Neutrophil (primary cell): ENCODE data around the gene PMEL.
A peak's percentile ranks its signal among the peaks of the same experiment; 100 is the strongest.

ENCODE experiments used
- H3K27ac ChIP-seq: fragments of 200-600 bp; sonication (generic); 2 replicates; pipeline ENCODE4 v1.5.1; 2016; ENCODE audit warnings: mild to moderate bottlenecking, moderate library complexity
- H3K27me3 ChIP-seq: fragments of 200-600 bp; sonication (generic); 2 replicates; pipeline ENCODE4 v1.6.0; 2016; ENCODE audit warnings: mild to moderate bottlenecking
- H3K36me3 ChIP-seq: fragments of 200-600 bp; sonication (generic); 2 replicates; pipeline ENCODE4 v1.5.1; 2017
- H3K4me1 ChIP-seq, 2 experiments: fragments of 200-600 bp in 1 of 2; sonication (generic) in 1 of 2; 1 replicate in 1 of 2; 2 replicates in 1 of 2; pipeline versions ENCODE4 v1.5.1 to v1.6.1; 2013 to 2016; ENCODE audit warnings: low read depth in 1 of 2, low read length in 1 of 2, mild to moderate bottlenecking in 1 of 2, moderate library complexity in 1 of 2; ENCODE audit not compliant: control insufficient read depth in 1 of 2, insufficient read depth in 1 of 2
- H3K4me3 ChIP-seq, 2 experiments: fragments of 200-600 bp in 1 of 2; sonication (generic) in 1 of 2; 1 replicate in 1 of 2; 2 replicates in 1 of 2; pipeline ENCODE4 v1.5.1; 2013 to 2016; ENCODE audit warnings: low read depth in 1 of 2, low read length in 1 of 2, mild to moderate bottlenecking in 1 of 2, moderate library complexity in 1 of 2
- H3K9me3 ChIP-seq: fragments of 200-600 bp; sonication (generic); 2 replicates; pipeline ENCODE4 v1.5.1; 2016
- CTCF ChIP-seq: fragments of 200-600 bp; sonication (generic); IDR thresholded peaks from 2 replicates; pipeline ENCODE4 v1.5.1; 2016; ENCODE audit warnings: antibody characterized with exemption

The PMEL gene

GRCh38 chr12:55942577-55943136, 23.2 kb downstream of the PMEL start:
- Histone ChIP-seq H3K4me1 (peaks cover 3 to 7% of the 10 kb centered on the region in 2 experiments), H3K4me3 (no peak overlapping the region)

GRCh38 chr12:55942055-55942454, 23.8 kb downstream of the PMEL start:
- Histone ChIP-seq H3K4me1 (peaks cover 3 to 7% of the 10 kb centered on the region in 2 experiments), H3K9me3 (no peaks in the 10 kb centered on the region), H3K4me3 (no peak overlapping the region), H3K27ac (no peak overlapping the region), H3K27me3 (no peaks in the 10 kb centered on the region), H3K36me3 (peaks cover 98% of the 10 kb centered on the region)
- no peak for TF ChIP-seq CTCF

More at GRCh38 chr12:55942577-55943136, 23.2 kb downstream of the PMEL start:
- Histone ChIP-seq H3K36me3 (peaks cover 98% of the 10 kb centered on the region), H3K27ac (no peak overlapping the region), H3K27me3 (no peaks in the 10 kb centered on the region), H3K9me3 (no peaks in the 10 kb centered on the region)
- TF ChIP-seq CTCF: no peak

- Histone ChIP-seq H3K36me3 (peaks cover 90% of the 10 kb centered on the region), H3K4me1 (peaks cover 3 to 7% of the 10 kb centered on the region in 2 experiments), H3K9me3 (no peaks in the 10 kb centered on the region), H3K27ac (peak overlapping the region; percentile 61), H3K27me3 (no peaks in the 10 kb centered on the region), H3K4me3 (no peak overlapping the region)
- TF ChIP-seq CTCF: peak; percentile 90
Observed at GRCh38 chr12:55940065-55940732, 25.6 kb downstream of the PMEL start.

DNA sequence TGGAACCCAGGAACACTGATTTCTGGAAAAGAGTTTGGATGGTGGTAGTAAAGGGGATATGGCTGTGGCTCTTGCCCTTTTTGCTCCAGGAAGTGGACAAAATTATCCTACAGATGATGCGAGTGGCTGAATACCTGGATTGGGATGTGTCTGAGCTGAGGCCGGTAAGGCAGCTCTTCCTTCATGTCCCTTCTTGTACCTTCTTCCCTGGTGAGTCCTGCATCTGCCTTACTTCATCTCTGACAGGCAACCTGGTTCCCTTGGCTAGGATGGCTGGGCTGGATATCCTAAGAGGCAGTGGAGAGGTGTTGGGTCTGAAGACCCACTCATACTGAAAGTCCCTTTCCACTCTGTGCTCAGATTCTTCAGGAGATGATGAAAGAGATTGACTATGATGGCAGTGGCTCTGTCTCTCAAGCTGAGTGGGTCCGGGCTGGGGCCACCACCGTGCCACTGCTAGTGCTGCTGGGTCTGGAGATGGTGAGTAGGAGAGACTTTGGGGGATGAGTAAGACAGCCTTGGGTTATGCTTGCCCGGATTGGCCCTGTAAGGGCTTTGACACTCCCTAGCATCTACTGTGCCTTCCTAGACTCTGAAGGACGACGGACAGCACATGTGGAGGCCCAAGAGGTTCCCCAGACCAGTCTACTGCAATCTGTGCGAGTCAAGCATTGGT, 26.9 kb downstream of the PMEL start:
- no peaks in the 10 kb centered on the region for H3K9me3 ChIP-seq
- H3K36me3 ChIP-seq: peaks cover 77% of the 10 kb centered on the region
- TF ChIP-seq CTCF: no peak
- H3K27me3 ChIP-seq: no peaks in the 10 kb centered on the region
- H3K4me3 ChIP-seq: no peak overlapping the region
- peaks cover 12 to 16% of the 10 kb centered on the region in 2 experiments for H3K4me1 ChIP-seq
- peak overlapping the region; percentile 61 for H3K27ac ChIP-seq

- no peaks in the 10 kb centered on the region for H3K27me3 ChIP-seq
- peaks cover 22 to 26% of the 10 kb centered on the region in 2 experiments for H3K4me1 ChIP-seq
- no peak overlapping the region for H3K27ac ChIP-seq
- H3K9me3 ChIP-seq: no peaks in the 10 kb centered on the region
- H3K36me3 ChIP-seq: peaks cover 67% of the 10 kb centered on the region
- H3K4me3 ChIP-seq: no peak overlapping the region
- no peak for TF ChIP-seq CTCF
Observed at GRCh38 chr12:55937981-55938380, 27.9 kb downstream of the PMEL start.
